NOMO-1 treated with dmso at 0.1 percent for 144 hours (cell line): ENCODE measurements around the gene NEK8.
A peak's percentile ranks its signal among the peaks of the same experiment; 100 is the strongest.
"Not testable (repeated sequence)": the region's sequence is repeated elsewhere in the genome, so short reads cannot be mapped to it uniquely, and the experiment has no call there.

Experiments used
- DNase-seq: peaks from one replicate; lab custom pipeline; 2025; ENCODE audit not compliant: unreplicated experiment; lab: John Stamatoyannopoulos, UW

The NEK8 gene

GRCh38 chr17:28725166-28725659 lies 3.4 kb upstream of the NEK8 start:
- peak; percentile 22 for DNase-seq

GRCh38 chr17:28725660-28726225 lies 2.8 kb upstream of the NEK8 start:
- DNase-seq: peak; percentile 44

- no peak for DNase-seq
Observed at GRCh38 chr17:28726226-28726626, 2.4 kb upstream of the NEK8 start, which contains the start of gene TLCD1. Gene TLCD1, minus strand, starts transcription at chr17:28726233. Its CDS starts 136 bp downstream, at chr17:28726097.

GRCh38 chr17:28726627-28727491 lies 1.7 kb upstream of the NEK8 start:
- peak; percentile 90 for DNase-seq

- DNase-seq: no peak
Observed at GRCh38 chr17:28729950-28730330, 1.4 kb downstream of the NEK8 start.

- no peak for DNase-seq
Observed at GRCh38 chr17:28733346-28733745, 4.8 kb downstream of the NEK8 start.

- DNase-seq: no peak
Observed at GRCh38 chr17:28734712-28735241, 6.2 kb downstream of the NEK8 start.

- no peak for DNase-seq
Observed at GRCh38 chr17:28735242-28735722, 6.7 kb downstream of the NEK8 start.

- DNase-seq: not testable (repeated sequence)
Observed at GRCh38 chr17:28735913-28736769, 7.6 kb downstream of the NEK8 start.

GRCh38 chr17:28737316-28737715 lies 8.7 kb downstream of the NEK8 start:
- no peak for DNase-seq

- no peak for DNase-seq
Observed at GRCh38 chr17:28737770-28738679, 9.4 kb downstream of the NEK8 start.

GRCh38 chr17:28738680-28739384 lies 10.2 kb downstream of the NEK8 start:
- DNase-seq: no peak

- no peak for DNase-seq
Observed at GRCh38 chr17:28740406-28741357, 12.1 kb downstream of the NEK8 start.

GRCh38 chr17:28741358-28742349 lies 13.1 kb downstream of the NEK8 start:
- DNase-seq: peak; percentile 73

- DNase-seq: peak; percentile 48
Observed at GRCh38 chr17:28743243-28744103, 14.9 kb downstream of the NEK8 start, which contains the start of gene TRAF4. Gene TRAF4, plus strand, starts transcription at chr17:28744011. Its CDS starts 102 bp downstream, at chr17:28744113.
